C4-2B (cell line): Measurements from ENCODE around the gene ADCY10.

Experiments used
- ZFX ChIP-seq: fragments of 450-650 bp; IDR thresholded peaks from 2 replicates; pipeline ENCODE4 v1.6.1; 2017
- TF ChIP-seq, protein P1 (sequence below): fragments of 450-650 bp; conservative IDR thresholded peaks from 2 replicates; pipeline ENCODE4 v1.5.1; 2017; ENCODE audit warnings: mild to moderate bottlenecking

DNA sequence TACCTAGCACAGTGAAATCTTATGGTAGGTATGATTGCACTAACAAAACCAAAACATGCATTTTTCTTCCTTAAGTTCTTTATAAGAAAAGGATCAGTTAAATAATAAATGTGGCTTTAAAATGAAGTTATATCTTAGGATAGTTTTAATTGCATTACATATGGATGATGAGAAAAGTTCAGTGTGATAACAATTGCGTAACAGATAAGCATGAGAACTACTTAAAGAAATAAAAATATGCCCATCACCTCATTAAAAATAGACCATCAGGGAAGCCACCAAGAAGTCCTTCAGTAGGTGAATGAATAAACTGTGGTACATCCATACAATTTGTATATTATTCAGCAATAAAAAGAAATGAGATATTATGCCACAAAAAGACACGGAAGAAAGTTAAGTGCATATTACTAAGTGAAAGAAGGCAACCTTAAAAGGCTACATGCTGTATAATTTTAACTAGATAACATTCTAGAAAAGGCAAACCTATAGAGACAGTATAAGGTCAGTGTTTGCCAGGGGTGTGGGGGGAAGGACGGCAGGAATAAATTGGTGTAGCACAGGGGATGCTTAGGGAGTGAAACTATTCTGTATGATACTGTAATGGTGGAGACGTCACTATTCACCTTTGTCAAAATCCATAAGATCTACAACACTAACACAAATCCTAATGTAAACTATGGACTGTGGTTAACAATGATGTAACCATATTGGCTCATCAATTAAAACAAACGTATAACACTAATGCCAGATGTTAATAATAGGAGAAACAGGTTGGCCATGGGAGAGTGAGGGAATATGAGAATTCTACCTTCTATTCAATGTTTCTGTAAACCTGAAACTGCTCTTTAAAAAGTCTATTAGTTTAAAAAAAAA lies 149.2 kb downstream of the ADCY10 start:
- TF ChIP-seq, protein P1, sequence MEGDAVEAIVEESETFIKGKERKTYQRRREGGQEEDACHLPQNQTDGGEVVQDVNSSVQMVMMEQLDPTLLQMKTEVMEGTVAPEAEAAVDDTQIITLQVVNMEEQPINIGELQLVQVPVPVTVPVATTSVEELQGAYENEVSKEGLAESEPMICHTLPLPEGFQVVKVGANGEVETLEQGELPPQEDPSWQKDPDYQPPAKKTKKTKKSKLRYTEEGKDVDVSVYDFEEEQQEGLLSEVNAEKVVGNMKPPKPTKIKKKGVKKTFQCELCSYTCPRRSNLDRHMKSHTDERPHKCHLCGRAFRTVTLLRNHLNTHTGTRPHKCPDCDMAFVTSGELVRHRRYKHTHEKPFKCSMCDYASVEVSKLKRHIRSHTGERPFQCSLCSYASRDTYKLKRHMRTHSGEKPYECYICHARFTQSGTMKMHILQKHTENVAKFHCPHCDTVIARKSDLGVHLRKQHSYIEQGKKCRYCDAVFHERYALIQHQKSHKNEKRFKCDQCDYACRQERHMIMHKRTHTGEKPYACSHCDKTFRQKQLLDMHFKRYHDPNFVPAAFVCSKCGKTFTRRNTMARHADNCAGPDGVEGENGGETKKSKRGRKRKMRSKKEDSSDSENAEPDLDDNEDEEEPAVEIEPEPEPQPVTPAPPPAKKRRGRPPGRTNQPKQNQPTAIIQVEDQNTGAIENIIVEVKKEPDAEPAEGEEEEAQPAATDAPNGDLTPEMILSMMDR, result no peak
- TF ChIP-seq ZFX, result no peak
